Stimulated activated naive CD4-positive, alpha-beta T cell (primary cell): Measurements from ENCODE around the gene CMPK1.
A peak's percentile ranks its signal among the peaks of the same experiment; 100 is the strongest.
"Not testable (repeated sequence)": the region's sequence is repeated elsewhere in the genome, so short reads cannot be mapped to it uniquely, and the experiment has no call there.

ENCODE experiments used
- DNase-seq, 6 experiments: peaks; one replicate each; lab custom pipeline; 2025; lab: John Stamatoyannopoulos, UW

Gene CMPK1, protein sequence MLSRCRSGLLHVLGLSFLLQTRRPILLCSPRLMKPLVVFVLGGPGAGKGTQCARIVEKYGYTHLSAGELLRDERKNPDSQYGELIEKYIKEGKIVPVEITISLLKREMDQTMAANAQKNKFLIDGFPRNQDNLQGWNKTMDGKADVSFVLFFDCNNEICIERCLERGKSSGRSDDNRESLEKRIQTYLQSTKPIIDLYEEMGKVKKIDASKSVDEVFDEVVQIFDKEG

GRCh38 chr1:47333578-47333921 lies at the start of gene CMPK1:
CMPK1 (plus strand) TSS chr1:47333790; CDS start chr1:47333946, 156 bp downstream.
- DNase-seq: peak; percentile 52 to 74 (median 68)

DNA sequence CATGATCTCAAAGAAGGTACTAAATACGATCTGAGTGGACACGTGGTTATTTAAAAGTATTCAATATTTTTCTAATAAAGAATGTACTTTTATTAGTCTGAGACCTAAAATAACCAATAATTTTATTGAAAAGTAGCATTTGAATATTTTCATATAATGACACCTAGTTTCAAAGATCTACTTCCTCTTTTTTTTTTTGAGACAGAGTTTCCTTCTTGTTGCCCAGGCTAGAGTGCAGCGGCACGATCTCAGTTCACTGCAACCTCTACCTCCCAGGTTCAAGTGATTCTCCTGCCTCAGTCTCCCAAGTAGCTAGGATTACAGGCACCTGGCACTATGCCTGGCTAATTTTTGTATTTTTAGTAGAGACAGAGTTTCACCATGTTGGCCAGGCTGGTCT lies 45.5 kb upstream of the CMPK1 start:
- not testable (repeated sequence) for DNase-seq

DNA sequence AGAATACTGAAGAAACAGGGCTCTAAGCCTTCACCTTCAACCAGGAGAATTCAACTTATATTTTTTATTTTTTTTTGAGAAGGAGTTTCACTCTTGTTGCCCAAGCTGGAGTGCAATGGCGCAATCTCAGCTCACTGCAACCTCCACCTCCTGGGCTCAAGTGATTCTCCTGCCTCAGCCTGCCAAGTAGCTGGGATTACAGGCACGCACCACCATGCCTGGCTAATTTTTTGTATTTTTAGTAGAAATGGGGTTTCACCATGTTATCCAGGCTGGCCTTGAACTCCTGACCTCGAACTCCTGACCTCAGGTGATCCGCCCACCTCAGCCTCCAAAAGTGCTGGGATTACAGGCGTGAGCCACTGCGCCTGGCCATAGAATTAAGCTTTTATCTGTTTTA lies 38.7 kb upstream of the CMPK1 start:
- not testable (repeated sequence) for DNase-seq

DNA sequence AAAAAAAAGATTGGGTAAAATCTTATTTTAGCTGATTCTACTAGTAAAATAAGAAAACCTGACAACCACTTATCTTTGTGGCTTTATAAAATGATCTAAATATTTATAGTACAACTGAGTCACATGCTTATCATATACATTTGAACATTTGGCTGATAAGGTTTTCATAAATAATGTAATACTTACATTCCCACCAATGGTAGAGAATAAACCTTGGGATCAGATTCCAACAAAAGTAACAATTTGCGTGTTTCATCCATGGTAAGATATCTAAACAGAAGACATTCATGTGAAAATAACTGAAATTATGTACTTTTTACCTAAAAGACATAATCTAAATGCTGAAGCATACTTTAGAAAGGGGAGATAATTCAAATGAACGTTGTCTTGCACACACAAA lies 38.0 kb upstream of the CMPK1 start:
- DNase-seq: no peak

DNA sequence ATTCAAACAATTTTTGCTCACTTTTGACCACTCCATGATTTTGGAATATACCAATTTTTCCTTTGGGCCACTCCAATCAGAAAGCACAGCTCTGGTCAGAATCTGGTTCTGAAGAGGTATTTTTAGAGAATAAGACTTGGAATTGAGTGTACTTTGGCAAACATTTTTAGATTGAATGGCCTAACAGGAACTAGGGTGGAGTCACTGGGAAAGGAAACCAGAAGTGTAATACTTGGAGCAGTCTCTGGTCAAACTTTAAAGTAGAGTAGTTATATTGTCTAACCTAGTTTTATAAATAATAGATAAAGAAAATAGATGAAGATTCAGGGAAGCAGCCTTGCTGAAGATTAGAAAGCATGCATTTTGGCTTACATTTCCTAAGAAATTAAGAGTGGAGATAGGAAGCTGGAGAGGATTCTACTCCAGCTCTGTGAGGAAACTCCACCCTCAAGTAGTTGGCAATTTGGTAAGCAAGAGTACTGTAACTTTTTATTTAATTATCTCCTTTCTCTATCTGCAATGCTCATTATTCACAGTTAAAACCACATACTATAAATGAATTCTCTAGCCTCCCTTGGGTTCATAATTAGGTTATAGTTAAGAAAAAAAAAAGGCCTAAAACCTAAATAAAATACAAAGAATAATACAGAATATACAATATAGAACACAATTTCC lies 35.4 kb upstream of the CMPK1 start:
- DNase-seq: no peak

DNA sequence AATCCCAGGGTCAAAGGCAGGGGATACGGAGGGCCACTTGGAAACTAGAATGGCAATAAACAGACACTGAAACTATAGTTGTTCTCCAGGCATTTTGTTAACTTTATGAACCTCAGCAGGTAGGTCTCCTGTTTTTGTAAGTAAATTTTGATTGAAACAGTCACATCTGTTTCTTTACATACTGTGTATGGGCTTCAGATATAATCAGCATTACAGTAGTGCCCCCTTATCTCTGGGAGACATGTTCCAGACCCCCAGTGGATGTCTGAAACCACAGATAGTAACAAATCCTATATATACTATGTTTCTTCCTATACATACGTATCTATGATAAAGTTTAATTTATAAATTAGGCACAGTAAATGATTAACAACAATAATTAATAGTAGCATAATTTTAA lies 31.1 kb upstream of the CMPK1 start:
- DNase-seq: no peak

DNA sequence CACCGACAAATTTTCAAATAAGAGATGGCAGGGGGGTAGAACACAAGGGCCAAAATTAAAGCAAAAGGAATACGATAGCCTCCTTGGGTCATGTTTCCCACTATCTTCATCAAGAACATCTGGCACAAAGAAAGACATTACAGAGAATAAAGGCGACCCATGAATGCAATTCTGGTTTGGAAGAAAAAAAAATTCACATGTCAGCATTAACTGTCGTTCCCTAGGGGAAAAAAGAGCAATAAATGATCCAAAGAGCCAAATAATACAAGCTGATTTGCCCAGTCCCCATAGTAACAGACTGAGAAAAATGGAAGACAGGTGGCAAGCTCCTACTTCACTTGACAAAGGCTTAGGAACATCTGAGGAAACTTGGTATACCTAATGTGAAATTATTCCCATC lies 24.2 kb upstream of the CMPK1 start:
- no peak for DNase-seq

DNA sequence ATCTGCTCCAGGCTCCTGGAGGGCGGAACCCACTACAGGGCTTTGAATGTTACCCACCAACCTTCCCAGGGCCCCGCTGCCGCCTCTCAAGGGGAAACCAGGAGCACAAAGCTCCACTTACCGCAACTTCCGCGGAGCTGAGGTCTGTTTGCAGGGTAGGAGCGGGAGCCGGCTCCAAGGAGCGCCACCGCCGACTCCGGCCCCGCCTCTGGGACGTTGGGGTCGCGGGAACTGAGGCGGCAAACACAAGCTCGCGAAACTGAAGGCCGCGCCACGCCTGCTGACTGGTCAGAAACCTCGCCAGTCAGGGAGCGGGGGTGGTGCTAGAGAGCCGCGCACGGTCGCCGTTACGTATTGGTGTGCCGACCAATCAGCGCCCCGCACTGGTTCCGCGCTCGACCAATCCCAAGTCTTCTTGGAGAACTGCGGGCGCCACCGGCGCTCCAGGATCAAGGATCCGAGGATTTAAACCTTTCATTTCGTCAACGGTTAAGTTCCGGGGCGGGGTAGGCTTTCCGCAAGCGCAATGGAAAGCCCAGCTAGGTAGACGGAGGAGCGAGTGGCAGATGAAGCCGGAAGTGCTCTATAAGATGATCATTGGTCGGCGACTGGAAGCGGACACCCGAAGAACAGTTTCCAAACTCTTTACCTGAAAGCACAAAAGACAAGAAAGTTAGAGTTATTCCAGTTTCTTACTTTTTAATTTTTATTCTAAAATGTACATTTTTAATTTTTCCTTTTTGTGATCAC lies 19.5 kb upstream of the CMPK1 start, which contains the start of gene STIL:
STIL (minus strand) TSS at position 233 of the 750 bp plus-strand sequence. CDS start 3,828 bp downstream, outside the sequence.
- peak; percentile 93 to 96 (median 94) for DNase-seq

- DNase-seq: no peak
Observed at GRCh38 chr1:47317841-47318240, 15.7 kb upstream of the CMPK1 start.

GRCh38 chr1:47319968-47320367 lies 13.6 kb upstream of the CMPK1 start:
- not testable (repeated sequence) for DNase-seq

- DNase-seq: no peak
Observed at GRCh38 chr1:47323599-47324031, 10.0 kb upstream of the CMPK1 start.

GRCh38 chr1:47324682-47325081 lies 8.9 kb upstream of the CMPK1 start:
- no peak for DNase-seq

DNA sequence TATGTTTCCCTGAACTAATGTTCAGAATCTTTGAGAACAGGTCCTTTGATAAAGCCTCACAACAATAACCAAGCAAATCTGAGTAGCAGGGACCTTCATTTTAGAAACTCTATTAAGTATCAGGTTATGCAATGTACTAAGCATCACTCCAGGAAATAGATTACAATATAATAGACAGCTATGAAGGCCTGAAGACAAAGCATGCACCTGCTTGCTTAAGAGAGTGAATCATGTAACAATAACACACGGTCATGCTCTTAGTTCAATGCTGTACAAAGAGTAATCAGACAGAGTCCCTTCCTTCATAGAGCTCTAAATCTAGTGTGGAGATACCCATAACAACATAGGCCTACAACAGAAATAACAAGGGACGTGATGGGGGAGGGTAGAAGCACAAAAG lies 8.1 kb upstream of the CMPK1 start:
- no peak for DNase-seq

- DNase-seq: no peak
Observed at GRCh38 chr1:47326271-47326670, 7.3 kb upstream of the CMPK1 start.

- DNase-seq: no peak
Observed at GRCh38 chr1:47328992-47329391, 4.6 kb upstream of the CMPK1 start.

GRCh38 chr1:47330212-47330611 lies 3.4 kb upstream of the CMPK1 start:
- DNase-seq: no peak

DNA sequence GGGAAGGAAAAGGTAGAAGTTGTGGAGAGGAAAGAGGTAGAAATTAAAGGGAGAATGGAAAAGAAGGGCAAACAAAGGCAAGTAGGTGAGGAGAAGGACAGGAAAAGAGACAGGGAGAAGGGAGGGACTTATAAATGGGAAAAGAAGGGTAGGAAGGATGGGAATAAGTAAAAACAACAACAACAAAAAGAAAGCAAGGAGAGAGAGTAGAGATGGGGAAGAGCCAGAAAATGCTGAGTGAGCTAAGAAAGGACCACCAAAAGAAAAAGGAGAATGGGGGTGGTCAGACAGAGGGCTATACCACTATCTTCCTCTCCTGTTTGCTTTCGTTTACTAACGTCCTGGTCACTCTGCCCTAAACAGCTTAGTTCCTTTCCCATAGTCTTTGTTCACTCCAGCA lies 1.7 kb upstream of the CMPK1 start:
- DNase-seq: no peak

DNA sequence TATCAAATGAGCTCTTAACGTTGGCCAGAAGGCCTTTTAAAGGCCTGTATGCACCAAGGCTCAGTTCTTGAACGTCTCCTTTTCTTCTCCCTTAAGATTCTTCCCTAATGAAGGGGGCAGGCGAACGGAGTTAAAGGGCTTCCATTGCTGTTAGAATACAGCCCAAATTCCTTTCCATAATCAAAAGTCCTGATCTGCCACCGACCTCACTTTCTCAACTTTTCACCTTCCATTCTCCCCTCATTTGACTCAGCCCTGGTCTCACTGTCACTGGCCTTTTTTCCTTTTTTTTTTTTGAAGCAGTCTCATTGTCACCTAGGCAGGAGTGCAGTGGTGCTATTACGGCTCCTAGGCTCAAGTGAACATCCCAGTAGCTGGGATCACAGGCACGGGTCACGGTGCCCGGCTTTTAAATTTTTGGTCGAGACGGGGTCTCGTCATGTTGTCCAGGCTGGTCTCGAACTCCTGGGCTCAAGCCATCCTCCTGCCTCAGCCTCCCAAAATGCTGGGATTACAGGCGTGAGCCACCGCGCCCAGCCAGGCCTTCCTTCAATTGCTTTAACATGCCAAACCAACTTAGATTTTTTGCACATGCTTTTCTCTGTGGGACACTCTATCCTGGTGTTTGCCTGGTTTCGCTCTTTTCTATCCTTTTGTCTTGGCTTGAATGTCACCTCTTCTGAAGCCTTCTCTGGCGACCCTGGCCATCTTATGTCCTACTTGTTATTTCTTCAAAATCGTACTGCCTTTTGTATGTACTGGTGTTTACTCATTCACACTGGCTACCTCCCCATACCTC lies 612 bp upstream of the CMPK1 start:
- no peak for DNase-seq

DNA sequence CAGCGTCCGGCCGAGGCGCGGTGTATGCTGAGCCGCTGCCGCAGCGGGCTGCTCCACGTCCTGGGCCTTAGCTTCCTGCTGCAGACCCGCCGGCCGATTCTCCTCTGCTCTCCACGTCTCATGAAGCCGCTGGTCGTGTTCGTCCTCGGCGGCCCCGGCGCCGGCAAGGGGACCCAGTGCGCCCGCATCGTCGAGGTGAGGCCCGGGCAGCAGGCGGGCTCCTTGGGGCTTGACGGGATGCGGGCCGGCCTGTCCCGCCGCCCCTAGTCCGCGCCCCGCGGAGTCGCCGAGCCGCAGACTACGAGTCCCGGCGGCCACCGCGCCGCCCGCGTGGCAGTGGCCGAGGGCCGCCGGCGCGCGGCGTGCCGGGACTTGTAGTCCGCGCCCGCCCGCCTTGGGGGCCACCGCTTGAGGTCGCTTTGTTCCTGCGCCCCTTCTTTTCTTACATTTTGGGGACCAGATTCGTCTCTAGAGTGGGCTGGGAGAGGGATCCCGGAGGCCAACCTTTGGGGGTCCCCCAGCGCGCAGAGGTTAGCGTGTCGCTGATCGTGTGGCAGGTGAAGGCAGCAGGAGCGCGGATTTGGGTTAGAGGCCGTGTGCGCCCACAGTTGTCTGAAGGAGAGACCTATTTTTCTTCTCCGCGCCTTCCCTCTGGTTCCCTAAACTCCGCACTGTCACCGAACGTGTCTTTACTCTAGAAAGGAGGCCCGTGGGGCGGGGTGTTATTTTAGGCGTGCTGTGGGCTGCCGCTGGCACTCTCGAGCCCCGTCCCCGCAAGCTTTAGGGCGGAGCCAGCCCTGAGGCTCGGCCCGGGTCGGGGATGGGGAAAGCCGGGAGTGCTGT lies 553 bp downstream of the CMPK1 start:
- DNase-seq: peak; percentile 41 to 81 (median 70)

DNA sequence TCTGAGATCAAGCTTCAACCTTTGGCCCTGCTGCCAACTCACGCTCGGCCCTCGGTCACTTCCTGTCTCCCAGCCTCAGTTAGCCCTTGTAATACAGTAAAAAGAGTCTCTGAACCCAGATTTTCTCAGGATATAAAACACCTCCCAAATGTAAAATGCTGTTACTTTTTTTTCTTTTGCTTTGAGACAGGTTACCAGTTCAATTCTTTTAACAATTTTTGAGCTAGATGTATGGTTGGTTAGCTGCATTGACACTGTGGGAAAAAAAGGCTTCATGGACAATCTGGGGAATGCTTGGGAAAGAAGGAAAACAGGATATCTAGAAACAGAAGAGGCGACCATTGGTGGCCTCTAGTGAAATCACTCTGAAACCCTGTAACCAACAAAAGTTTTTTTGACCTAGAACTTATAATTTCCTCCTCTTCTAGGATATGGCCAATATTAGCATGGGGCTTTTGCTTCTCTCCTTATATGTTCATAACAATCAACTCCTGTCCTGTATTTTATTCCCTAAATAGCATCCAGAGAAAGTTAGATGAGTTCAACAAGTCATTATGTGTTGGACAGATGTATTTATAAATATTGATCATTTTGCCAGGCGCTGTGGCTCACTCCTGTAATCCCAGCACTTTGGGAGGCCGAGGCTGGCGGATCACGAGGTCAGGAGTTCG lies 1.3 kb downstream of the CMPK1 start:
- no peak for DNase-seq

DNA sequence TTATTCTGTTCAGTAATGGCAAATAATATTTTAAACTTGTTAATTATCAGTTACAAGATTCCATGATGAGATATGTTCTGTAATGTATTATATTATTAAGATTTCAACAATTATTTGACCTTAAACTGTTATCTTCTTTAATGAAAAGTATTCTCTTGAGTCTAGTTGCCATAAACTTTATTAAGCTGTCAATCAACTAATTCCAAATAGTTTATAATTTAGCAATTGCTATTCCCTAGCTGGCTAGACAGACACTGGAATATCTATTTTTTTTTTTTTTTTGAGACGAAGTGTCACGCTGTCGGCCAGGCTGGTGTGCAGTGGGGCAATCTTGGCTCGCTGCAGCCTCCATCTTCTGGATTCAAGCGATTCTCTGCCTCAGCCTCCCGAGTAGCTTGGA lies 3.8 kb downstream of the CMPK1 start:
- no peak for DNase-seq
